Measurements from ENCODE around the gene SLC24A1.

The SLC24A1 gene

GRCh38 chr15:65675551-65675950, 53.8 kb downstream of the SLC24A1 start:
- TF ChIP-seq CTCF (IDR thresholded peaks at IDR 0.05; ENCODE audit: unreplicated experiment in 3 of 3): no peak
- Mint-ChIP-seq H3K4me1 (no peaks in the 10 kb centered on the region), H3K27me3 (ENCODE audit: low read depth) (no peaks in the 10 kb centered on the region), H3K9me3 (no peaks in the 10 kb centered on the region), H3K4me3 (no peak overlapping the region), H3K27ac (no peak overlapping the region), H3K36me3 (ENCODE audit: low read depth) (peaks cover 4% of the 10 kb centered on the region)

- H3K4me3 Mint-ChIP-seq: no peak overlapping the region
- H3K36me3 Mint-ChIP-seq (ENCODE audit: low read depth): peaks cover 4% of the 10 kb centered on the region
- H3K27ac Mint-ChIP-seq: no peak overlapping the region
- H3K27me3 Mint-ChIP-seq (ENCODE audit: low read depth): no peaks in the 10 kb centered on the region
- no peaks in the 10 kb centered on the region for H3K4me1 Mint-ChIP-seq
- TF ChIP-seq CTCF (IDR thresholded peaks at IDR 0.05; ENCODE audit: unreplicated experiment in 3 of 3): no peak
- no peaks in the 10 kb centered on the region for H3K9me3 Mint-ChIP-seq
Measured at GRCh38 chr15:65676123-65676522, 54.4 kb downstream of the SLC24A1 start.

GRCh38 chr15:65680544-65680943, 58.8 kb downstream of the SLC24A1 start:
- no peak overlapping the region for H3K27ac Mint-ChIP-seq
- no peak for TF ChIP-seq CTCF (IDR thresholded peaks at IDR 0.05; ENCODE audit: unreplicated experiment in 3 of 3)
- no peaks in the 10 kb centered on the region for H3K4me1 Mint-ChIP-seq
- H3K4me3 Mint-ChIP-seq: no peak overlapping the region
- H3K9me3 Mint-ChIP-seq: peaks cover 2% of the 10 kb centered on the region
- H3K27me3 Mint-ChIP-seq (ENCODE audit: low read depth): no peaks in the 10 kb centered on the region
- H3K36me3 Mint-ChIP-seq (ENCODE audit: low read depth): peaks cover 8% of the 10 kb centered on the region

- Mint-ChIP-seq H3K4me3 (no peak overlapping the region), H3K4me1 (no peaks in the 10 kb centered on the region), H3K27ac (no peak overlapping the region)
Measured at GRCh38 chr15:65682404-65682911, 60.7 kb downstream of the SLC24A1 start.

GRCh38 chr15:65688462-65688861, 66.7 kb downstream of the SLC24A1 start:
- Mint-ChIP-seq H3K27ac (no peak overlapping the region), H3K27me3 (ENCODE audit: low read depth) (no peaks in the 10 kb centered on the region), H3K4me1 (no peaks in the 10 kb centered on the region), H3K9me3 (peaks cover 2% of the 10 kb centered on the region), H3K4me3 (no peak overlapping the region), H3K36me3 (ENCODE audit: low read depth) (peaks cover 51% of the 10 kb centered on the region)
- no peak for TF ChIP-seq CTCF (IDR thresholded peaks at IDR 0.05; ENCODE audit: unreplicated experiment in 3 of 3)

More at GRCh38 chr15:65682404-65682911, 60.7 kb downstream of the SLC24A1 start:
- Mint-ChIP-seq H3K27me3 (ENCODE audit: low read depth) (no peaks in the 10 kb centered on the region), H3K9me3 (peaks cover 4% of the 10 kb centered on the region), H3K36me3 (ENCODE audit: low read depth) (peaks cover 16% of the 10 kb centered on the region)
- TF ChIP-seq CTCF (IDR thresholded peaks at IDR 0.05; ENCODE audit: unreplicated experiment in 3 of 3): no peak

- Mint-ChIP-seq H3K36me3 (ENCODE audit: low read depth) (peaks cover 47% of the 10 kb centered on the region), H3K4me1 (no peaks in the 10 kb centered on the region)
Measured at GRCh38 chr15:65690173-65690572, 68.4 kb downstream of the SLC24A1 start.

More at GRCh38 chr15:65690173-65690572, 68.4 kb downstream of the SLC24A1 start:
- H3K9me3 Mint-ChIP-seq: peaks cover 2% of the 10 kb centered on the region
- no peak for TF ChIP-seq CTCF (IDR thresholded peaks at IDR 0.05; ENCODE audit: unreplicated experiment in 3 of 3)
- no peak overlapping the region for H3K27ac Mint-ChIP-seq
- no peak overlapping the region for H3K4me3 Mint-ChIP-seq
- no peaks in the 10 kb centered on the region for H3K27me3 Mint-ChIP-seq (ENCODE audit: low read depth)

All from nephron (organoid).